ENCODE measurements around the gene APCDD1L.

- TF ChIP-seq POLR2AphosphoS5 (IDR thresholded peaks at IDR 0.05) = no peak
- no peak for TF ChIP-seq POLR2A (IDR thresholded peaks at IDR 0.05)
- TF ChIP-seq CTCF (IDR thresholded peaks at IDR 0.05) = no peak
Observed at GRCh38 chr20:58526411-58526810, 11.2 kb upstream of the APCDD1L start.

Data from breast epithelium (tissue), 3 donors.